CD4-positive, alpha-beta T cell treated with Interleukin-4 for 4 hours (primary cell): ENCODE results near the gene MKRN2.

Experiments
- DNase-seq: peaks from one replicate; pipeline ENCODE4 v3.0.0-alpha.2; 2020

The MKRN2 gene

DNA sequence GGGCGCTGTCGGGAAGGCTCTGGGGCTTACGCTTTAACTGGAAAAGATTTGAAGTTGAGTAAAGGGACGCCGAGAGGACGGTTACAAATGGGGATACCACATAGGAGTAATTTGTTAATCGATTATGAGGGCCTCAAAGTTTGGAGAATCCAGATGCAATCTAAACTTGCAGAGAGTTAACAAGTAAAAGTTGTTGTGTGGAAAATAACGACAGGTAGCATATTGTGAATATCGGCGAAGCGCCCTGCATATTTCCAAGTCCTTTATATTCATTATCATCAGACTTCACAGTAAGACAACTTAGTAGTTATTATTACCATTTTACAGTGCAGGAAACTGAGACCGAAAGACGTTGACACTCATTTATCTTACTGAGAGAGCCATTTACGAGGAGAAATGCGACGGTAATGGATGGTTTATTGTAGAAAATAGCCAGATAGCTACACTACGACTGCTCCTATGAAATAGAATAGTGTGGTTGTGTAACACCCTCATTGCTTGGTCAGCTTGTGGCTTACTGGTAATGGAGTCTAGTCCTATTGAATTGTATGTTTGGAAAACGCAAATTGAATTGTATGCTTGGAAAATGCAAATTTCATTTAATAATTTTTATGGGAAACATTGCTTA lies 700 bp downstream of the MKRN2 start:
- DNase-seq, result no peak

DNA sequence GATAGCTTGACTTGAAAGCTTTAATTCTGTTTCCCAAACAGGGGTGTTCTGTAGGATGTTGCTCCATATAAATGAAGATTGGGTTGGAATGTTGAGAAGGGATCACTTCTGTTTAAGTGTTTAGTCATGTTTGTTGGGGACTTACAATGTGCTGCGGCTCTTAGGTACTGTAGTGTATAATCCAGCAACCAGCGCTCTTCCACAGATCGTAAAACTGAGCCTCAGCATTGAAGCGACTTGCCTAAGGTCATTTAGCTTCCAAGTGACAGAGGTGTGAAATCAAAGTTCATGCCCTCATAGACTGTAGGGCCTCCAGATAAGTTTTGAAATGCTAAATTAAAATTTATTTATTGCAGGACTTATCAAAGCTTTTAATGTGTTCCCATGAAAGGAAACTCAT lies 1.8 kb downstream of the MKRN2 start:
- DNase-seq, result no peak

DNA sequence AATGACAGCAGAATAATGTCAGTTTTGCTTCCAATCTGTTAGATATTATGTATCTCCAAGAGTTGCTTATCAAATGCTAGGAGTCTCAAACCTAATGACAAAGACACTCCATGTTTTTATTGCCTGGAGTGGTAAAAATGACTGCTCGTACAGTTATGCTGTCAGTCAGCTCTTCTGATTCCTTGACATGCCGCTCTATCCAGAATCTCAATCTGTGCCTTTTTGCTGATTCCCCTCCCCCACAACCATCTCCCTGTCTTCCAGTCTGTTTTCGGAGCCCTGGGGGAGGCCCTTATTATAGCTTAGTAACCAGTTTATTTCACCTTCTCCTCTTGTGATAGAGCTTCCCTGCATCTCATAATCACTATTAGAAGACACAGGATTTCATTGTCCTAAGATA lies 2.6 kb downstream of the MKRN2 start:
- no peak for DNase-seq

DNA sequence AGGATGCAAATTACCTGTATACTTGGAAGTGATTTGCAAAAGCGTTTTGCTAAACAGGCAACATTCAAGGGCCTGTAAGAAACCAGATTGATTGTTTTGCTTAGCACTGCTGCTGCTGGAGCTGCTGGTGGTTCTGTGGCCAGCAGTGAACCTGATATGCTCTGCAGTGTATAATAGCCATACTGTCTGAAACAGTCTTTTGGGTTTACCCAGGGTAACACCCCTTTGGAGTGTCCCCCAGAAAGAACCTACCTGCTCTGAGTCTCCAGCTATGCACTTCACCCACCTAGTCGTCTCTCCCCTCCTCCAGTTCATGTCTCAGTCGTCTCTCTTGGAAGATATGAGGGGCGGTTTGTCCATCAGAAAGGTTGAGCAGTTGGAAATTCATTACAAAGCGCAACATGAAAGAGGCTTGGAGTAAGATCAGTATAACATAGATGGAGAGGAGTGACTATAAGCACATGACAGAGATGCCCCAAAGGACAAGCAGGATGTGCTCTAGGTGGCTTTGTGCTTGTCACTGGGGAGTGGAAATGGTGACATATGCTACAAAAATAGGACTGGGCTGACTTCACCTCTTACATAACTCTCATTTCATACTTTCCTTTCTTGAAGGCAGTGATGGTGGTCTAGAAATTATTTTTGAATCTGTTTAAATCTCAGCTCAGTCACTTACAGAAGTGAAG lies 3.8 kb downstream of the MKRN2 start:
- no peak for DNase-seq

DNA sequence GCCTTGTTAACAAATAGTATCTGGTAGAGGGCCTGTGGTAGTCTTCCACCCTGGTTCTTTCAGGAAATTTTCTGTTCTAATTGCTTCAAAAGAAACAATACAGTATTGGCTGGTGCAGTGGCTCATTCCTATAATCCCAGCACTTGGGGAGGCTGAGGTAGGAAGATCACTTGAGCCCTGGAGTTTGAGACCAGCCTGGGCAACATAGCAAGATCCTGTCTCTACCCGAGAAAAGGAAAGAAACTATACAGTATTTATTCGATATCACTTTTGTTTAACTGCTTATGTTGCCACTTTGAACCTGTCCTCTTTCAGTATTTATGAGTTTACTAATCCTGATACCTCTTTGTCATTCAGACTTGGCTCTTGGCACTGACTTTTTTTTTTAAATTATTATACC lies 4.5 kb downstream of the MKRN2 start:
- no peak for DNase-seq

DNA sequence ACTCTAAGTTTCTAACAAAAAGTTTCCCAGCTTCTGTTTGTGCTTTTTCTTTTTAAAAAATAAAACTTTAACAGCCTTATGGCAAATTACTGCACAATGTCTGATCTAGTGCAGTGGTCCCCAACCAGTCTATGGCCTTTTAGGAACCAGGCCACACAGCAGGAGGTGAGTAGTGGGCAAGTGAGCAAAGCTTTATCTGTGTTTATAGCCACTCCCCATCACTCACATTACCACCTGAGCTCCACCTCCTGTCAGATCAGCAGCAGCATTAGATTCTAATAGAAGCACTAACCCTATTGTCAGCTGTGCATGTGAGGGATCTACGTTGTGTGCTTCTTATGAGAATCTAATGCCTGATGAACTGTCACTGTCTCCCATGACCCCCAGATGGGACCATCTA lies 5.6 kb downstream of the MKRN2 start:
- DNase-seq, result no peak

DNA sequence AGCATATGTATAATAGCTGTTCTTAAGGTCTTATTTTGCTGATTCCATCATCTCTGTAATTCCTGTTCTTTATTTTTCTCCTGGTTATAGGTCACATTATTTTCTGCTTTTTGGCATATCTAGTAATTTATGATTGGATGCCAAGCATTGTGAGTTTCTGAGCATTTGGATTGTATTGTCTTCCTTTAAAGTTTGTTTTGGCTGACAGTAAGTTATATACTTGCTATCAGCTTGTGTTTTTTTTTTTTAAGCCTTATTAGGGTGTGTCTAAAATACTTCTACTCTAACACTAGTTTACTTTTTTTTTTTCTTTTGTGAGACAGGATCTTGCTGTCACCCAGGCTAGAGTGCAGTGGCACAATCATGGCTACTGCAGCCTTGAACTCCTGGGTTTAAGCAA lies 10.1 kb downstream of the MKRN2 start:
- DNase-seq, result no peak

DNA sequence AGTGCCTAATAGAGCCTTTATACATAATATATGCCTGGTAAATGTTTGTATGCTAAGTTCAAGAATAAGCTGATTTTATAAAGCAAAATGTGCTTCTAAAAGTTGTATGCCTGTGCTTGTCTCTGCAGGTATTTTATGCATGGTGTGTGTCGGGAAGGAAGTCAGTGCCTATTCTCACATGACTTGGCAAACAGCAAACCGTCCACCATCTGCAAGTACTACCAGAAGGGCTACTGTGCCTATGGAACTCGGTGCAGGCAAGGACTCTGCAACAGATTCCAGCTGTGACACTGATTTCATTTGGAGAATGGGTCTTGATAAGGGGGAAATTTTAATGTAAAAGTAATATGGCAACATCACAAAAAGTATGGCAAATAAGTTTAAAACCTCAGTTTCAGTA lies 11.9 kb downstream of the MKRN2 start:
- DNase-seq, result no peak

DNA sequence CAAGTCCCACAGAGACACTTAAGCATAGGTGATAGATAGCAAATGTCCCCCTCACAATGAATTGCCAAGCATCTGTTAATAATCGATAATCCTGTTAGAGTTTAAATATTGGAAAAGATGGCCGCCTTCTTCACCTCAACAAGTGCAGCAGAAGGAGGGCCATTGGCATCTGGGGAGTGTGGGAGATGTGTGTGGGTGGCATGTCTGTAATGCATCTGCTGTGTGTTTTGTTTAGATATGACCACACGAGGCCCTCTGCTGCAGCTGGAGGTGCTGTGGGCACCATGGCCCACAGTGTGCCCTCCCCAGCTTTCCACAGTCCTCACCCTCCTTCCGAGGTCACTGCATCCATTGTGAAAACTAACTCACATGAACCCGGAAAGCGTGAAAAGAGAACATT lies 12.9 kb downstream of the MKRN2 start:
- no peak for DNase-seq

DNA sequence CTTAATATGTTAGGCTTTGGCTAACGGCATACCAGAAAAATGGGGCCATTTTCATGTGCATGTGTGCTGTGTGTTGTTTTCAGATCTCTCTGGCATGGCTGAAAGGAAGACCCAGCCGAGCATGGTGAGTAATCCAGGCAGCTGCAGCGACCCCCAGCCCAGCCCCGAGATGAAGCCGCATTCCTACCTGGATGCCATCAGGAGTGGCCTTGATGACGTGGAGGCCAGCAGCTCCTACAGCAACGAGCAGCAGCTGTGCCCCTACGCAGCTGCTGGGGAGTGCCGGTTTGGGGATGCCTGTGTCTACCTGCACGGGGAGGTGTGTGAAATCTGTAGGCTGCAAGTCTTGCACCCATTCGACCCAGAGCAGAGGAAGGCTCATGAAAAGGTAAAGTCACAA lies 15.1 kb downstream of the MKRN2 start:
- DNase-seq, result no peak

DNA sequence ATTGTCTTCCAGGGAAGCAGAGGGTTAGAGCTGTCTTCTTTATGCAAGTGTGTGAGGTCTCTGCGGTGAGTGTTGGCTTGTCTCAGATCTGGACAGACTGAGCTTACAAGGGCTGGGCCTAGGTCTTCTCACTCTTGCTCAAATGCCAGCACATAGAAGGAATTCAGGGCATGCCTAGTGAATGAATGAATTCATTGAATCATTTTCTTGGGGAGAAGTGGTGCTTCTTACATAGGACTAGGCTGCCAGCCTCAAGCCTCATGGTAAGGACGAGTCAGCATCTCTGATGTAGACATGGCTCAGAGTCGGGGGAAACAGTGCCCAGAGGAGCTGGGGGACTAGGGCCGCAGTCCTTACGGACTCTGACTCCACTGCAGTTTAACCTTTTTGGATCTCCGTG lies 17.2 kb downstream of the MKRN2 start:
- no peak for DNase-seq

DNA sequence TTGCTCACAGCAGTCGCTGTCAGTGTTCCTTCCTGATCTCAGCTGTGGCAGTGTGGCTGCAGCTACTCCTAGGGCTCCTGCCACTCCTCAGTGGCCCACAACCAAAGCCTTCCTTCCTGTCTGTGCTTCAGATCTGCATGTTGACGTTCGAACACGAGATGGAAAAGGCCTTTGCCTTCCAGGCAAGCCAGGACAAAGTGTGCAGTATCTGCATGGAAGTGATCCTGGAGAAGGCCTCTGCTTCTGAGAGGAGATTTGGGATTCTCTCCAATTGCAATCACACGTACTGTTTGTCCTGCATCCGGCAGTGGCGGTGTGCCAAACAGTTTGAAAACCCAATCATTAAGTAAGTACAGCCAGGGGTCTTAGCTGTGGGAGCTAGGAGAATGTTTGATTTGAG lies 17.8 kb downstream of the MKRN2 start:
- DNase-seq, result no peak

DNA sequence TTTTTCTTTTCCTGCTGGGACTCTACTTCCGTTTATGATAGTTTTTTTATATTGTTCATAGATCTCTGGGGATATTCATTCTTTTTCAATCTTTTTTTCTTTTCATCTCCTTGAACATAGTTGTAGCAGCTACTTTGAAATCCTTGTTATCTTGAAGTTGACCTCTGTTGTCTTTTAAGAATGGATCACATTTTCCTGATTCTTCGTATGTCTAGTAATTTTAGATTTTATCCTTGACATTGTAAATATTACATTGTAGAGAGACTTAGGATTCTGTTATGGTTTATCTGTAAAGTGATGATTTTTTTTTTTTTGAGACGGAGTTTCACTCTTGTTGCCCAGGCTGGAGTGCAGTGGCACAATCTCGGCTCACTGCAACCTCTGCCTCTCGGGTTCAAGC lies 20.5 kb downstream of the MKRN2 start:
- DNase-seq, result no peak

DNA sequence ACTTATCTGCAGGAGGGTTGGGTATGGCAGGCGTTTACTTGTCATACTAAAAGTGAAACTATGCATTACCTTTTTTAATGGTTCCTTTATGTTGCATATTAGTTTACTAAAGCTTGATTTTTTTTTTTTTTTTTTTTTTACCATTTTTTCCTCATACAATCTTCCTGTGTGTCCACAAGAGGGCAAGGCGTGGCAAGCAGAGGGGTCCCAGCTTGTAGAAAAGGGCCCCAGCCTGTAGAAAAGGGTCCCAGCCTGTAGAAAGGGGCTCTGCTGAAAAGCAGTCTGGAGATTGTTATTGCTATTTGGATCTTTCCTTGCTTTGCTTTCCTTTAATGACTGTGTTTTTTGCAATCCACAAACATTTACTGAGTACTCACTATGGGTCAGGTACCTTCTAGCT lies 21.9 kb downstream of the MKRN2 start:
- no peak for DNase-seq

DNA sequence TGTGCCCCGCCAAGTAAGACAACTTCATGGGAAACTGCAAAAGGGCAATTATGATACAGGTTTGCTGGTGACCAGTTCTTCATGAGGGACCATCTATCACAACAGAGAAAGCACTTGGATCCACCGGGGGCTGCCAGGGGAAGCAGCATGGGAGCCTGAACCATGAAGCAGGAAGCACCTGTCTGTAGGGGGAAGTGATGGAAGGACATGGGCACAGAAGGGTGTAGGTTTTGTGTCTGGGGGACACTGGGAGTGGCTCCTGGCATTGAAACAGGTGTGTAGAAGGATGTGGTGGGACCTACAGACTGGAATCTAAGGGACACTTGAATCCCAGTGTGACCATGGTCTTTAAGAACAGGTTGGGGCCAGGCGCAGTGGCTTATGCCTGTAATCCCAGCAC lies 22.6 kb downstream of the MKRN2 start:
- DNase-seq, result no peak

DNA sequence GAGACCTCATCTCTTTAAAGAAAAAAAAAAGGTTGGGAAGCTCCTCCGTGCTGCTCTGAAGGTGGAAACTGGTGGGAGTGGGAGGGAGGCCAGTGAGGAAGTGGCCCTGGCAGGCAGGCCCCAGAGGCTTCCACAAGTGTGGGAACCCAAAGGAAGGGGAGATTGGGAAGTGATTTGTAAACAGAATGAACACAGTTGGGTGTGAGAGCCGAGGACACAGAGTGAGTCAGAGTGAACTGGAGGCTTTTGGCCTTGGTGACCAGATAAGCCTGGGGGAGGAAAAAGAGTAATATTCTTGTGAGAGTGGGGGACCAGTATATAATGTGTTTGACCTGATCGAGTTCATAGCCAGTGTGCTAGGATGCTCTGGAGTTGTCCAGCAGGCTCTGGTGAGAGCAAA lies 23.0 kb downstream of the MKRN2 start:
- no peak for DNase-seq

DNA sequence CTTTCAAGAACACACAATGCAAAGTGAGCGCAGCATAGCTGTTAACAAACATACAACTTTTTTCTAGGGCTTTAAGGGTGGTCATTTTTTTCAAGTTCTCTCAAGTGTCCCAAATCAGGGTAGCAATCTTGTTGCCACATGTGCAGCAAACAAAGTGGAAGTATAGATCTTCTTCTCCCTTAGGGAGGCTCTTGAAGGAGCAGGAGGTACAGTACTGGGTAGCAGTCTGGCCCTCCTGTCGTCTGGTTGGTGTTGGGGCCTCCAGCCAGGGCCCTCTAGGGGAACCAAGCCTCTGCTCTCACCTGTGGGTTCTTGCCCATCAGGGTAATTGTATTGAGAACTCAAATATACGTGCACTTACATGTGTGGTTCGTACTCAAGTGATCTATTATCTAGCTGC lies 25.8 kb downstream of the MKRN2 start:
- no peak for DNase-seq

DNA sequence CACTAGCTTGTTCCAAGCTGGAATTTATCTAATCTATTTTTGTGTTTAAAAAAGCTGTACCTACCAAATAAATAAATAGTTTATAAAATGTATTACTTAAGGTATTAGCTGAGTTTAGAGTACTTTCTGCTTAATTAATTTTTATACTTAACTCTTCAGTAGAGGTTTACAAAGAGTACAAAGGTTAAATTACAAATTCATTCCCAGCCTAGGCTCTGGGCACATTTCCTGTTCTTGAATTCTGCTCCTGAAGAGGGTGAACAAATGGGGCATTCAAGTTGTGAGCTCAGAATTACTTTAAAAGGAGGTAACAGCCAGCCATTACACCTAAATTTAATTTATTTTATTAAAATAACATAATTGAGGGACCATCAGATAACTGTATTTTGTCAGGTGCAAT lies 26.4 kb downstream of the MKRN2 start:
- no peak for DNase-seq

DNA sequence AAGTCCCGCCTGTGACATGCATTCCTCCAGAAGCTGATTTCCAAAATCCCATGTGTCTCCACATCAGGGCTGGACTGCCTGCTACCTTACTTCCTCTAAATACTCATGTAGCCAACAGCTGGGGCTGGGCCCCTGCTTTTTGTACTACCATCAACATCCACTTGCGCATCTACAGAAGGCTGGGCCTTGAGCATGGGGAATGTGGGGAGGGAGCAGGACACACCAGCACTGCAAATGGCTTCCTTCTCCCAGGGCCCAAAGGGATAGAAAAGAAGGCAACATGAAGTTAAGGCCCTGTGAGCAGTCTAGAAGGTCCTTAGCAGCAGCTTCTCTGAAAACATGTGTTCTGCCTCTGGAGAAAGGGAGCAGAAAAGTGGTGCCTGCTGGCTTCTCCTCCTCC lies 27.2 kb downstream of the MKRN2 start:
- DNase-seq, result no peak

DNA sequence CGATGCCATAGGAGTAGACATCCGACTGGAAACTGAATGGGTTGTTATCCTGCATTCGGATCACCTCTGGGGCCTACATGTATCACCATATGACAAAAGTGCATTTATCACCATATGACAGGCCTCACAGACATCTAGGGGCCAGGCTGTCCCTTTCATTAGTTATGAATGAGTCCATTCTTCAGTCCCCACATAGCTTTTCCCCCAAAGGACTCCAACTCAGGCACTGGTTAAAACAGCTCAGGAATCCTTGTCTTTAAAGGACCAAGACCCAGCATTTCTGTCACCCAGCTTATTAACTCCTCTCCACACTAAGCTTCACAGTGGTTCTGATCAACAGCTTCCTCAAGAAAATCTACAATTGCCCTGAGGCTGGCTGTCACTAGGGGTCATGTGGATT lies 28.3 kb downstream of the MKRN2 start:
- DNase-seq, result no peak

DNA sequence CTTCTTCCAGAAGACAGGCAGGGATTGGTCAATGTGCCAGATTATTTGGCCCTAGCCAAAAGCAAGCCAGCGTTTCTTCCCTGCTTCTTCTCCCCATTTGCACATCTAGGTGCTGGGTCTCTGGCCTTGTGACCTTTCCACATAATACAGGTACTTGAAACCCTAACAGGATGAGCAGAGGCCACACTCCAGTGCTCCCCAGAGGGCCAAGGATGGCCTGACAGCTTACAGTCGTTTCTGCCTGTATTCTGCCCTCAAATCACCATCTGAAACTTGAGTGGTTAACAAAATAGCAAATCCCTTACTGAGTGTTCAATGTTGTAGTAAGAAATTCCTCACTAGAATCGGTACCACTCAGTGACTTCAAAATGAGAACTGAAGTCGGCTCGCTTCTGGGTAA lies 29.1 kb downstream of the MKRN2 start:
- no peak for DNase-seq

DNA sequence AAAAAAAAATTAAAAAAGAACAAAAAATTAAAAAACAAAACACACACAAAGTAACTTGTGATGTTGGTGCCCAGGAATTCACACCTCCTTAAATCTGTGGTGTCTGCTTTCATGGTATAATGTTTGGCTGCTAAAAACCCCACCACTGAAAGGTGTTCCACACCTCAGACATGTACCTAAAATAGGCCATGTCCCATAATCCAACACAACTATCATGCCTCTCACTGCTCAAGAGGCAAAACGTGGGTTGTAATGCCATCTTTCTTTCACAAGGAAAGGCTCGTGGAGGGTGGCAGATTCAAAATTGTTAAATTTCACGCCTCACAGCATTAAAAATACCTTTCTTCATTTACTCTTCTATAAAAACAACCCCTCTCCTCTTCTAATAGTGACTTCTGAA lies 29.5 kb downstream of the MKRN2 start:
- no peak for DNase-seq

DNA sequence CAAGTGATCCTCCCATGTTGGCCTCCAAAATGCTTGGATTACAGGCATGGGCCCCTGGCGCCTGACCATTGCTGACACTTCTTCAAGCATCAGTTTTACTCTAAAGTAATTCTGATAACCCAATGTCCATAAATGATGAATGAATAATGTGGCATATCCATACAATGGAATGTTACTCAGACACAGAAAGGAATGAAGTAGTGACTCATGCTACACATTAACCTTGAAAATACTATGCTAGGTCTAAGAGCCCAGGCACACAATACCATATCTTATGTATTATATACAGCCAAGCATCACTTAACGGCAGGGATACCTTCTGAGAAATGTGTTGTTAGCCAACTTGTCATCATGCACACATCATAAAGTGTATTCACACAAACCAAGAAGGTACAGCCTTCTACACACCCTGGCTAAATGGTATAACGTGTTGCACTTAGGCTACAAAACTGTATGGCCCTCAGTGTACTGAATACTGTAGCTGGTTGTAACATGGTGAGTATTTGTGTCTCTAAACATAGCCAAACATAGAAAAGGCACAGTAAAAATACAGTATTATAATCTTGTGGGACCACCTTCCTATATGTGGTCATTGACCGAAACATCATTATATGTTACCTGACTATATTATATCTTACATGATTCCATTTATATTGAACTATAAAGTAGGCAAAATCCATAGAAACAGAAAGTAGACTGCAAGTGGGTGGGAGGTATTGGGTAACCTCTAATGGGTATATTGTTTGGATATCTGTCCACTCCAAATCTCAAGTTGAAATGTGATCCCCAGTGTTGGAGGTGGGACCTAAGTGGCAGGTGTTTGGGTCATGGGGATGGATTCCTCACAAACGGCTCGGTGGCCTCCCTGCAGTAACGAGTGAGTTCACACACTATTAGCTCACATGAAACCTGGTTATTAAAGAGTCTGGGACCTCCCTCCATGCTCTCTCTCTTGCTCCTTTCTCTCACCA lies 31.4 kb downstream of the MKRN2 start:
- no peak for DNase-seq

DNA sequence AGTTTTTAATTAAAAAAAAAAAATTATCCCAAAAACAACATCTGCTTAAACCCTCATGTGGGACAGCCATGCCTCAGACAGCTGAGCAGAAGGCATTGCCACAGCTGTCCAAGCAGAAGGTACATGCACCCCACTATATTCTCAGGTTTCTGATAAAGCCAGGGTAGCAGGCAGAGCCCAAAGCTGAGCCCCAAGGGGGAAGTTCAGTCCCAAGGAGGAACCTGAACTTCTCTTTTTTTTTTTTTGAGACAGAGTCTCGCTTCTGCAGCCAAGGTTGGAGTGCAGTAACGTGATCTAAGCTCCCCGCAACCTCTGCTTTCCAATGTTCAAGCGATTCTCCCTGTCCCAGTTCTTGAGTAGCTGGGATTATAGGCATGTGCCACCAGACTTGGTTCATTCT lies 33.2 kb downstream of the MKRN2 start:
- no peak for DNase-seq
